ENCODE data around the gene ST8SIA5. TPM values are rescaled to one million over a fixed set of nuclear protein-coding genes. Genes with fewer than 3 reads are reported as not detected.

The ST8SIA5 gene
- total RNA-seq, 1 donor from 2014 or later = not detected

Other genes starting within 250 kb of the ST8SIA5 start
- gene LOXHD1, start 99.8 kb downstream of the ST8SIA5 start, total RNA-seq = not detected in 2 replicates
- gene PIAS2, start 160.5 kb upstream of the ST8SIA5 start, total RNA-seq = 33.9 and 39.3 TPM in 2 replicates
- 0.40 TPM in 1 of 2 replicates, not detected in the other for gene KATNAL2, start 160.5 kb upstream of the ST8SIA5 start, total RNA-seq